ENCODE data around the gene SMARCD1.

Gene SMARCD1

DNA sequence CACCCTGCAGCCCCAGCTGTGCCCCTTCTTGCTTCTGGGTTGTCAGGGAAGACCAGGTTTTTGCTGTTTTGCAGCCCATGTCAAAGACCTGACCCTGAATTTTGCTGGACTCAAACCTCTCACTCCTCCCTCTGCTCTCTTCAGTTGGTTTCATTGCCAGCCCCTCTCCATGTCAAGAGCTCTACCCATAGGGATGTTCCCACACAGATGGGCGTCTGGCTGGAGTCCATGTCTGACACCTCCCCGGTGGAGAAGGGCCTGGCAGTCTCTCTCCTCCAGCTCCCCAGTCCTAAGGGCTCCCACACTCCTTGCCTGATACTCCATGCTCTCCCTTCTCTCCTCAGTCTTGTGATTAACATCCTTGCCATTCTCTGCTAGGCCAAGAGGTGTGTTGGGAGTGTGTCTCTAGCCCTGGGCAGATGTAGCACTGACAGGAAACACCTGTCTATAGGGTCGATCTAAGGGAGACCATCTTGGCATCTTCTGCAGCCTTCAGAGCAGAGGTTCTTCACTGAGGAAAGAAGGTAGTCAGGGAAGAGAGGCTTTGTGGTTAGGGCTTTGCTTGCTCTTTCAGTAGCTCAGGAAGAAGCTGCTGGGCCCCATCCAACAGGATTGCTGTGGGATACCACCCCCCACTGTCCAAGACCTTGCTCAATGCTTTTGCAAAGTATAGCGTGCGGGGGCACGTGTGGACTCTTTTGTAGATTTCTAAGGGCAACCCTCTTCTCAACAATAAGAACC lies 23.0 kb upstream of the SMARCD1 start:
- TF ChIP-seq ZNF274 (IDR thresholded peaks at IDR 0.05; ENCODE audit: low read depth, low read length), result no peak

DNA sequence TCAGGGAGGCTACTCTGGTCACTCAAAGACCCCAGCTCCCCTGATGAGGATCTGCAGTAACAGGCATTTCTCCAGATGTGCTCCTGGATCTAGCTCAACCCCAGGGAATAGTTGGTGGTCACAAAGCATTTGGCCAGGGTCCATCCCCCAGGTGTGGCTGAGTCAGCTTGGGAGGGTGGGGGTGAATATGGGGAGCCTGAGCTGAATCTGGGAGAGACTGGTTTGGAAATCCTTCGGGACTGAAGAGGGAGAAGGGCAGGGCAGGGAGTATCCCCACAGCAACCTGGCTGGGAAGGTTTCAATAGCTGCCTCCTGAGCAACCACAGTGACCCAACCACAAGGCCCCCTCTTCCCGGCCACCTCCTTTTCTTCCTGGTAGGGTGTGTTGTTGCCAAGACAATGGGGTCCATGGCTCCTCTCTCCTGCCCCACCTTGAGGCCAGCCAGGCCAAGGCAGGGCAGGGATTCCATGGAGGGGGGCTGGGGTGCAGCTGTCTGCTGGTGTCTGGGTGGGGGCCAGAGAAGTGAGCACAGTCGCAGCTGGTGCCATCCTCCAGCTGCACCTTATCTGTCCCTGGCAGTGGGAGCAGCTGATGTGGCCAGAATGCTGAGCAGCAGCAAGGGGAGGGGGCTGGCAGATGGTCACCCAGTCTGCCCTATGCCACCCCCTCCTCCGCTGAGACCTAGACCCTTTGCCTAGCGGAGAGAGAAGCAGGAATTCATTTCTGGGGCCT lies 22.2 kb upstream of the SMARCD1 start:
- TF ChIP-seq ZNF274 (IDR thresholded peaks at IDR 0.05; ENCODE audit: low read depth, low read length), result no peak
- H3K4me3 ChIP-seq (ENCODE audit: low read length), result no peak overlapping the region

More for the DNA sequence above, 23.0 kb upstream of the SMARCD1 start:
- no peak overlapping the region for H3K4me3 ChIP-seq (ENCODE audit: low read length)

DNA sequence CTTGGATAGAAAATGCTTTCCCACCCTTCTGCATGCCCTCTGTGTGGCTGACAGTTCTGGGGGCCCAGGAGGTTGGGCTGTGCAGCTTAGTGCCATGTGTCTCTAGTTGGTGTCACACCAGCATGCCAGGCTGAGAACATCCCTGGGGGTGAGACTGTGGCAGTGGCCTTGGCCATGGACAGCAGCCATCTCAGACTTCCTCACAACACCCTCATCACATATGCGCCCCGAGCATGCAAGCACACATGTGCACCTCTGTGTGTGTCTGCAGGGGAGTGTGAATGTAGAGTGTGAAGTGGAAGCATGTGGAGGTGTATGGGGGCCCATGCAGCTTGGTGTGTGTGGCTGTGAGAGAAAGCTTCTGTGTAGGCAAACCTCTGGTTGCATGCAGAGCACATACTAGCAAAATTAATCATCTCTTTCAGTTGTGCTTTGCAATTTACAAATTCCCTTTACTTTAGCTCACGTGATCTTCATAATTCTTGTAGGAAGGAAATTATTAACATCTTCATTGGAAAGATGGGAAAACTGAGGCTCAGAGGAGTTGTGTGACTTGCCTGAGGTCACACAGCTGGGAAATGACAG lies 19.3 kb upstream of the SMARCD1 start:
- TF ChIP-seq ZNF274 (IDR thresholded peaks at IDR 0.05; ENCODE audit: low read depth, low read length), result no peak

DNA sequence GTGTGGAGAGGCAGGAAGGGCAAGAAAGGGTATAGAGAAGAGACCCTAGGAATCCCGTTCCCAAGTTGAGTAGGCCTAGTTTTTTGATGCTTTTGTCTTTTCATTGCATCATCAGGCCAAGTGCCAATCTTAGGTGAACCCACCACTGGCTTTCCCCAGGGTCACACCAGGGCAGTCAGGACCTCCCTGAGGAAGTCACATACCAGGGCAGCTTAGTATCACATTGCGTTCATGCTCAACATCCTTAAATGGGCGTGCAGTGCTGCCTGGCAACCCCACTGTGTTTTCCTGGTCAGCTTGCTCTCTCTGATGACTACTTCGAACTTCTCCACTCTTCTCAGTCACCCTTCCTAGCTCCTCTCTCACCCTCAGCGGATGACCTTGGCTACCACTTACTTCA lies 18.7 kb upstream of the SMARCD1 start:
- H3K4me3 ChIP-seq (ENCODE audit: low read length), result no peak overlapping the region
- no peak for TF ChIP-seq ZNF274 (IDR thresholded peaks at IDR 0.05; ENCODE audit: low read depth, low read length)

More for the DNA sequence above, 19.3 kb upstream of the SMARCD1 start:
- H3K4me3 ChIP-seq (ENCODE audit: low read length), result no peak overlapping the region

DNA sequence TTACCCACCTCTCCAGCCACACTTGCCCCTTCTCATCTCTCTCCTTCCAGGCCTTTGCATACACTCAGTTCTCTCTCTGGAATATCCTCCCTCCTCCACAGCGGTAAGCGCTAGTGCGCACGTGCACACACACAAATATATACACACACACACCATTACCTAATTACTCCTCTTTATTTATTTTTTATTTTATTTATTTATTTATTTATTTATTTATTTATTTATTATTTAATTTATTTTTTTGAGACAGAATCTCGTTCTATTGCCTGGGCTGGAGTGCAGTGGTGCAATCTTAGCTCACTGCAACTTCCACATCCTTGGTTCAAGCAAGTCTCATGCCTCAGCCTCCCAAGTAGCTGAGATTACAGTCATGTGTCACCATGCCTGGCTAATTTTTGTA lies 16.1 kb upstream of the SMARCD1 start:
- no peak for TF ChIP-seq ZNF274 (IDR thresholded peaks at IDR 0.05; ENCODE audit: low read depth, low read length)
- H3K4me3 ChIP-seq (ENCODE audit: low read length), result no peak overlapping the region

DNA sequence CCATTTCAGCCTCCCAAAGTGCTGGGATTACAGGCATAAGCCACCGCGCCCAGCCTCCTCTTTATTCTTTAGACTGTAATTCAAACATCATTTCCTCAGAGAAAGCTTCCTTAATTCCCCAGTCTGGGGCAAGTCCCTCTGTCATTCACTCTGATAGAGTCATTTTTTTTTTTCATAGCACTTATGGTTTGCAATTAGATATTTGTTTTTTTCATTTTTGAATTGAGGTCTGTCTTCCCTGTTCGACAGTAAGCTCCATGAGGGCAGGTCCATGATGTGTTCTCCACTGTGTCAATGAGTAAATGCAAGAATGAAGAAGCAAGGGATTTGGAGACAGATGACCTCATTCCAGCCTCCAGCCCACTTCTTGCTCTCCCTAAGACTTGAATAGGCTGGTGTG lies 15.6 kb upstream of the SMARCD1 start:
- H3K4me3 ChIP-seq (ENCODE audit: low read length), result no peak overlapping the region
- TF ChIP-seq ZNF274 (IDR thresholded peaks at IDR 0.05; ENCODE audit: low read depth, low read length), result no peak

DNA sequence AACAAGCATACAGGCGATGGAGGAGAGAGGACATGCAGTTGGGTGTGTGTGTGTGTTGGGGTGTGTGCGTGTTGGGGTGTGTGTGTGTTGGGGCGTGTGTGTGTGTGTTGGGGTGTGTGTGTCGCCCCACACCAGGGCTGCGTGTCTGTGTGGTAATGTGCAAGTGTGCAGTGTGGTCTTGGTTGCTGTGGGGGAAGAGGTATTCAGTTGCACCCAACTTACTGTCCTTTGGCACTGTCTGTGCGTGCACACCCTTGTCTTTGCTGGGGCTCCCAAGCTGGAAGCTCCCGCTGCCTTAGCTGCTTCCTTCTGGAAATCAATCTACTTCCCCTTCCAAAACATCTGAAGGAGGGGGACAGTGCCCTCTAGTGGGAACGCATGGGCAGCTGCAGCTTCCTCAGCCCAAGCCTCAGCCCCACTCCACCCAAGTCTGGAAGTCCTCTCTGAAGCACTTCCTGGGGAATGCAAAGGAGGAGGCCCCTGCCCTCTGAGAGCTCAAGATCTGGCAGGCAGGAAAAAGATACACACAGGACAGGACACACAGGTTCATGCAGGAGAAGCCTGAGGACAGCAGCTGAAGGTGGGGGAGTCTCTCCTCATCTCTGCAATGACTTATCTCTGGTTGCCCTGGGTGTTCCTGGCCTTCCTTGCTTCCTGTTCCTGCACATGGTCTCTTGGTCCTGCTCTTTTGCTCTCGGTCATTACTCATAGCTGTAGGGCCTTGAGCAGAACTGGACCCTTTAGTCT lies 14.7 kb upstream of the SMARCD1 start:
- no peak overlapping the region for H3K4me3 ChIP-seq (ENCODE audit: low read length)
- no peak for TF ChIP-seq ZNF274 (IDR thresholded peaks at IDR 0.05; ENCODE audit: low read depth, low read length)

DNA sequence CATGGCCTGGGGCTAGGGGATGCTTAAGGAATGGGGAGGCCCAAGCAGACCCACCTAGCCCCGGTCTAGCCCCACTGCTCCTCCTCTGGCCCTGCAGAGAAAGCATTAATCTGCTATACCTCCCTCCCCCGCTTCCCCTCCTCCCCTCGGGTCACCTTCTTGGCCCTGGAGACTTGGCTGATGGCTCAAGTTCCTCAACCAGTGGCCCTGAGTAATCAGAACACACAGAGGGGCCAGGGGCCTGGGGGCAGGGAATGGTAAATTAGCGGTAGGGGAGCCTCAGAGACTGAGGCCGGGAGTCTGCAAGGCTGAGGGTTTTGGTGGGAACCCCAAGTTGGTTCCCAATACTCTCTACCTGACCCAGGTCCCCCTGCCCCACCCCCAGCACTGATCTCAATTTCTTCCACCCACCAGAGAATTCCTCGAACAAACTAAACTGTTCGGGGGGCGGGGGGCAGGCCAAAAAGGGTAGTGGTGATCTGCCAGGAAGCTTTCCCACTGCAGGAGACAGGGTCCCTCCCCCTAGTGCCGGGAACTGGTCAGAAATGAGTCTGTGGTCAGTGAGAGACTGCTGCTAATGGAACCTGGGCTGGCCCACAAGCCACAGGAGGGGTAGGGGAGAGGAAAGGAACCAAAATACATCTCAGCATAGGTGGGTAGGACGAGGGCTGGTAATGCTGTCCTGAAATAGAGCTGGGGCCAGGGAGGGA lies 12.8 kb upstream of the SMARCD1 start:
- H3K4me3 ChIP-seq (ENCODE audit: low read length), result no peak overlapping the region
- TF ChIP-seq ZNF274 (IDR thresholded peaks at IDR 0.05; ENCODE audit: low read depth, low read length), result no peak

DNA sequence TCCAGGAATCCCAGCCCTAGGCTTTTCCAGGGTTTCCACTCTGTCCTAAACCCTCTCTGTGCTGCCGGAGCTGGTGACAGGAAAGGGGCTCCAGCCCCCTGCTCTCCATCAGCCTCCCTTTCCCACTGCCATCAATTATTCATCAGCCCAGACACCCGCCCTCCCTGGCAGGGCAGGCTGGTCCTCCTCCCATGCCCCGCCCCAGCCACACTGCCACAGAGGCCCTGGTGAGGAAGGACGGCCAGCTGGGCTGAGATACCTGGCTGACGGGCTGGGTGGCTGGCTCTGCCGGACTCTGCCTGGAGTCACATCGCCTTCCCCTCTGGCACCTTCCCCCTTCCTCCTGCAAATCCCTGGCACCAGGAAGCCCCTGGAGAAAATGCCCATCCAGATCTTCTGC lies 11.9 kb upstream of the SMARCD1 start:
- TF ChIP-seq ZNF274 (IDR thresholded peaks at IDR 0.05; ENCODE audit: low read depth, low read length), result no peak
- no peak overlapping the region for H3K4me3 ChIP-seq (ENCODE audit: low read length)

DNA sequence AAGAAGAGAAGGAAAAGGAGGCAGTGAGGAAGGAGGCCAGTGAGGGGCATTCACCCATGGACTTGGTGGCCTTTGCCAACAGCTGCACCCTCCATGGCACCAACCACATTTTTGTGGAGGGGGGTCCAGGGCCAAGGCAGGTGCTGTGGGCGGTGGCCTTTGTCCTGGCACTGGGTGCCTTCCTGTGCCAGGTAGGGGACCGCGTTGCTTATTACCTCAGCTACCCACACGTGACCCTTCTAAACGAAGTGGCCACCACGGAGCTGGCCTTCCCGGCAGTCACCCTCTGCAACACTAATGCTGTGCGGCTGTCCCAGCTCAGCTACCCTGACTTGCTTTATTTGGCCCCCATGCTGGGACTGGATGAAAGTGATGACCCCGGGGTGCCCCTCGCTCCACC lies 11.4 kb upstream of the SMARCD1 start:
- no peak for TF ChIP-seq ZNF274 (IDR thresholded peaks at IDR 0.05; ENCODE audit: low read depth, low read length)
- no peak overlapping the region for H3K4me3 ChIP-seq (ENCODE audit: low read length)

DNA sequence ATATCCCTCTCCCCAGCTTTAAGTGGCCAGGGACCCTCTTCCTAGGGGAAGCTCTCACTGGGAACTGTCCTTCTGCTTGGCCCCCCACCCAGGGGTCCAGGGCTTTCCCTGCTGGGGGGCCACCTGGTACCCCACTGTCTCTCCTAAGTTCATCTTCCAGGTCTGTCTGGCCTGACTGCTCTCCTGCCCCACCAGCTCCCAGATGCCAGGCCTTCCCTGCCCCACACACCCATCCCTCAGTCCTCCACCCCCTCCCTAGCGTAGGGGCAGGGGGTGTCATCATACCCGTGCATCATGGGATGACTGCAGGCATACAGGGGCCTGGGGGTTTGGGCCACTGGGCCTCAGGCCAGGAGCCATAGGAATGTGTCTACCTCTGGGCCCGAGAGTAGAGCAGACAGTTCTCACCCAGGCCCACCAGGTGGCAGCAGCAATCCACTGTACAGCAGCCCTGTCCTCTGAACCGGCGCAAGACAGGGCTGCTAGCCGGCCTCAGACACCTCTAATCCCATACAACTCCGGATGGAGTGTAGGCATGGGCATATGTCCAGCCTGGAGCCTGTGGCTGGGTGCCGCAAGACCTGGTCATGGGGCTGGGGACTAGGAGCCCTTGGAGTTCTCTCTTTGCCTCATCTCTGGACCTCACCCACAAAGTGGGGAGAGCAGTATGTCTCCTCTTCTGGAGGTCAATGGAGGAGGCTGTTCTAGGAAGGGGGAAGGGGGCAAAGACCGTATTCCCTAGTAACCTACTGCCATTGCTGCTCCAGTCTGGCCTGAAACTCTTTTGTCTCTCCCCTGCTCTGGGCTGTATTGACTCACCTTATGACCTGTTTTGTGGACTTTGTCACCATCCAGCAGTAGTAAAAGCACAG lies 10.0 kb upstream of the SMARCD1 start:
- TF ChIP-seq ZNF274 (IDR thresholded peaks at IDR 0.05; ENCODE audit: low read depth, low read length), result no peak
- no peak overlapping the region for H3K4me3 ChIP-seq (ENCODE audit: low read length)

DNA sequence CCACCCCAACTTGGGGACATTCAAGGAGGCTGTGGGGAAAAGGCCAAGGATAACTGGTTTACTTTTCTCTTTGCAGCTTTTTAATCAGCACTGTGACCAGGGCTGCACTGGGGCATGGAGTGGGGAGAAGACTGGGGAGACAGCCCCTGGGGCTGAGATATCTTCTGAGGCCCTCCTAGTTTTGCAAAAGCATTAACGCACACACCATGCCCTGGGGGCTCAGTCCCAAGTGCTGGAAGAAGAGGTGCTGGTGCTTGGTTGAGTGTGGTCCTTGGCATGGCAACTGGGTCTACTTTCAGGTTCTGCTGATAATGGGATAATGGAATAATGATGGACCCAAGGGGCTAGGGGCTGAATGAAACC lies 9.4 kb upstream of the SMARCD1 start:
- H3K4me3 ChIP-seq (ENCODE audit: low read length), result no peak overlapping the region
- TF ChIP-seq ZNF274 (IDR thresholded peaks at IDR 0.05; ENCODE audit: low read depth, low read length), result no peak

DNA sequence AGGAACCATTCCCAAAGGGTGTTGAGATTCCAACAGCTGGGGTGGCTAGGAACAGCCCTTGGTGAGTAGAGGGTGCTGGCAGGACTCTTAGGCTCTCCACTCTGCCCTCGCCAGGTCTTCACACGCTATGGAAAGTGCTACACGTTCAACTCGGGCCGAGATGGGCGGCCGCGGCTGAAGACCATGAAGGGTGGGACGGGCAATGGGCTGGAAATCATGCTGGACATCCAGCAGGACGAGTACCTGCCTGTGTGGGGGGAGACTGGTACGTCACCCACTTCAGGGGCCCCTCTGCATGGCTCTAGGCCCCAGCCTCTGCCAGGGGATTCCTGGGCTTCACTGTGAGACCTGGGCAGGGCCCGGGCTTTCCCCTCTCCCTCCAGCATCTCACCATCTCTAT lies 8.0 kb upstream of the SMARCD1 start:
- no peak overlapping the region for H3K4me3 ChIP-seq (ENCODE audit: low read length)
- TF ChIP-seq ZNF274 (IDR thresholded peaks at IDR 0.05; ENCODE audit: low read depth, low read length), result no peak
